ENCODE data around the gene PP2D1. TPM values are rescaled to one million over a fixed set of nuclear protein-coding genes. Genes with fewer than 3 reads are reported as not detected.
"Not testable (repeated sequence)": the region's sequence is repeated elsewhere in the genome, so short reads cannot be mapped to it uniquely, and the experiment has no call there.

Gene PP2D1
- polyA plus RNA-seq, 3 donors: 0.41 to 0.56 TPM; not detected in 1

DNA sequence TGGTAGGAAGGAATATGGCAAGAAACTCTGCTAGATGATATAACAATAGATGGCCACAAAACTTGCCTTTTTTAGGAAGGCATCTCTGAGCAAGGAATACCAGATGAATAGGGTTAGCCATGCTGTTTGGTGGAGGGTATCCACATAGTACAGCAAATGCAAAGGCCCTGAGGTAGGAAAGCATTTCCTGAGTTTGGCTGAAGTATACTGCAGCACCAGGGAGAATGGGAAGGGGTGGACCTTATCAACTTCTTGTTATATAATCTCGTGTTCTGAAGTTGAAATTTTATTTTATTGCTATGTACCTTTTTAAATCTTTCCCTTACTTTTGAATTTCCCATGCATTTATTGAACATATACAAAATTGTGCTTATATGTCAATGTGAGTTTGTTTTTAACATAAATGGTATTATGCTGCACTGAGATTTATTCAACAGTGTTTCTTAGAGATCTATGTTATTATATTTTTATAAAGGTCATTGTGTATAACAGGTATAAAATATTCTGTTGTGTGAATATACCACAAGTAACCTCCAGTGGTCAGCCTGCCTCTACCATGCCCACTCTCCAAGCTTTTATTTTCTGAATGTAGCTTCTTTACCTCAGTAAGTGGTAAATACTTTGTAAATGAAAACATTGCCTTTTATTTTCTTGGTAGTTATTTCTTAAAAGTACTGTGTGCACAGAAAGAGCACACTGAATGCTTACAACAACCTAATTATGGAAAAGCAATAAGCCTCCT, 25.4 kb upstream of the PP2D1 start:
- Histone ChIP-seq H2AFZ (ENCODE audit: insufficient read depth, low read depth, low read length, poor library complexity, severe bottlenecking) (no peak overlapping the region), H3K4me2 (replicated peaks; ENCODE audit: extremely low read depth, low read length, poor library complexity, severe bottlenecking) (no peak overlapping the region), H3K36me3 (replicated peaks in 1 of 2; ENCODE audit: control insufficient read depth in 1 of 2, insufficient read depth in 2 of 2, low read length in 2 of 2) (no peaks in the 10 kb centered on the region), H3K4me3 (replicated peaks in 1 of 3; ENCODE audit: low read depth in 2 of 3, low read length in 3 of 3) (no peak overlapping the region), H3K27ac (ENCODE audit: low read depth in 1 of 2, low read length in 2 of 2) (no peak overlapping the region), H3K27me3 (ENCODE audit: control insufficient read depth in 2 of 2, insufficient read depth in 2 of 2, low read length in 2 of 2) (no peaks in the 10 kb centered on the region), H3K4me1 (ENCODE audit: control insufficient read depth in 1 of 2, insufficient read depth in 2 of 2, low read length in 2 of 2) (peaks cover 21 to 31% of the 10 kb centered on the region in 2 donors), H3K9ac (ENCODE audit: insufficient read depth, low read length, poor library complexity, severe bottlenecking) (no peak overlapping the region), H3K9me3 (replicated peaks in 1 of 2; ENCODE audit: control insufficient read depth in 1 of 2, insufficient read depth in 1 of 2, low read length in 2 of 2) (no peaks in the 10 kb centered on the region), H4K20me1 (ENCODE audit: insufficient read depth, low read length) (peaks cover 8% of the 10 kb centered on the region), H3K79me2 (ENCODE audit: insufficient read depth, low read length) (peaks cover 18% of the 10 kb centered on the region)
- Mint-ChIP-seq H3K27ac (no peak overlapping the region), H3K4me1 (peaks cover 29% of the 10 kb centered on the region), H3K27me3 (ENCODE audit: low read depth in 3 of 3) (no peaks in the 10 kb centered on the region), H3K4me3 (no peak overlapping the region), H3K36me3 (no peaks in the 10 kb centered on the region), H3K9me3 (no peaks in the 10 kb centered on the region)
- DNase-seq: no peak
- intact Hi-C loops (cut with micrococcal nuclease): no loop called here
- WGBS (ENCODE audit: insufficient coverage): no CpG with 5 or more reads among the region's 1 CpG
- TF ChIP-seq CTCF (IDR thresholded peaks at IDR 0.05): no peak

GRCh38 chr3:20035019-20035418, 23.0 kb upstream of the PP2D1 start:
- Mint-ChIP-seq H3K27me3 (ENCODE audit: low read depth in 3 of 3) (peaks cover 0 to 3% (median 0%) of the 10 kb centered on the region in 3 donors), H3K4me3 (no peak overlapping the region), H3K36me3 (no peaks in the 10 kb centered on the region), H3K4me1 (peaks cover 14% of the 10 kb centered on the region), H3K9me3 (no peaks in the 10 kb centered on the region), H3K27ac (no peak overlapping the region)
- Histone ChIP-seq H3K36me3 (replicated peaks in 1 of 2; ENCODE audit: control insufficient read depth in 1 of 2, insufficient read depth in 2 of 2, low read length in 2 of 2) (no peaks in the 10 kb centered on the region), H3K4me2 (replicated peaks; ENCODE audit: extremely low read depth, low read length, poor library complexity, severe bottlenecking) (no peak overlapping the region), H3K4me3 (replicated peaks in 1 of 3; ENCODE audit: low read depth in 2 of 3, low read length in 3 of 3) (no peak overlapping the region), H2AFZ (ENCODE audit: insufficient read depth, low read depth, low read length, poor library complexity, severe bottlenecking) (no peak overlapping the region), H3K27me3 (ENCODE audit: control insufficient read depth in 2 of 2, insufficient read depth in 2 of 2, low read length in 2 of 2) (no peaks in the 10 kb centered on the region), H3K79me2 (ENCODE audit: insufficient read depth, low read length) (no peaks in the 10 kb centered on the region), H3K9me3 (replicated peaks in 1 of 2; ENCODE audit: control insufficient read depth in 1 of 2, insufficient read depth in 1 of 2, low read length in 2 of 2) (no peaks in the 10 kb centered on the region), H3K4me1 (ENCODE audit: control insufficient read depth in 1 of 2, insufficient read depth in 2 of 2, low read length in 2 of 2) (peaks cover 11 to 15% of the 10 kb centered on the region in 2 donors), H4K20me1 (ENCODE audit: insufficient read depth, low read length) (no peaks in the 10 kb centered on the region), H3K27ac (ENCODE audit: low read depth in 1 of 2, low read length in 2 of 2) (no peak overlapping the region), H3K9ac (ENCODE audit: insufficient read depth, low read length, poor library complexity, severe bottlenecking) (no peak overlapping the region)
- no CpG with 5 or more reads among the region's 4 CpGs for WGBS (ENCODE audit: insufficient coverage)
- no peak for DNase-seq
- TF ChIP-seq CTCF (IDR thresholded peaks at IDR 0.05): no peak
- intact Hi-C loops (cut with micrococcal nuclease): no loop called here

- not testable (repeated sequence) for H3K4me2 ChIP-seq (replicated peaks; ENCODE audit: extremely low read depth, low read length, poor library complexity, severe bottlenecking); H3K4me1 Mint-ChIP-seq; H3K27me3 Mint-ChIP-seq (ENCODE audit: low read depth in 3 of 3); H3K9me3 Mint-ChIP-seq; H3K27me3 ChIP-seq (ENCODE audit: control insufficient read depth in 2 of 2, insufficient read depth in 2 of 2, low read length in 2 of 2); H3K4me1 ChIP-seq (ENCODE audit: control insufficient read depth in 1 of 2, insufficient read depth in 2 of 2, low read length in 2 of 2); H3K79me2 ChIP-seq (ENCODE audit: insufficient read depth, low read length); H3K36me3 Mint-ChIP-seq; H2AFZ ChIP-seq (ENCODE audit: insufficient read depth, low read depth, low read length, poor library complexity, severe bottlenecking); DNase-seq; H4K20me1 ChIP-seq (ENCODE audit: insufficient read depth, low read length); H3K4me3 ChIP-seq (replicated peaks in 1 of 3; ENCODE audit: low read depth in 2 of 3, low read length in 3 of 3); H3K27ac Mint-ChIP-seq; H3K36me3 ChIP-seq (replicated peaks in 1 of 2; ENCODE audit: control insufficient read depth in 1 of 2, insufficient read depth in 2 of 2, low read length in 2 of 2); H3K4me3 Mint-ChIP-seq; H3K9ac ChIP-seq (ENCODE audit: insufficient read depth, low read length, poor library complexity, severe bottlenecking); H3K27ac ChIP-seq (ENCODE audit: low read depth in 1 of 2, low read length in 2 of 2); H3K9me3 ChIP-seq (replicated peaks in 1 of 2; ENCODE audit: control insufficient read depth in 1 of 2, insufficient read depth in 1 of 2, low read length in 2 of 2)
- WGBS (ENCODE audit: insufficient coverage): no CpG with 5 or more reads among the region's 7 CpGs
- intact Hi-C loops (cut with micrococcal nuclease): loop anchor here in 1 of 2 donors (2.0 kb wide), 1 partner anchor 47 kb away; no protein-coding TSS in a partner anchor
These were observed 19.9 kb upstream of the PP2D1 start for GRCh38 chr3:20031939-20032338.

Measured in CD14-positive monocyte (primary cell).